Mammary epithelial cell (primary cell): Measurements from ENCODE around the gene WDR4.

Experiments
- CTCF ChIP-seq, 2 donors: IDR thresholded peaks in 1 of 2; conservative IDR thresholded peaks in 1 of 2; 2 replicates each; pipeline ENCODE4 v1.5.1; 2011 to 2012; ENCODE audit warnings: inconsistent platforms in 2 of 2, low read length in 2 of 2, mild to moderate bottlenecking in 2 of 2, control low read depth in 1 of 2, low read depth in 1 of 2; ENCODE audit not compliant: insufficient read depth in 1 of 2; ENCODE audit errors: extremely low read depth in 1 of 2
- EZH2 ChIP-seq: IDR thresholded peaks from 2 replicates; pipeline ENCODE4 v1.6.1; 2012; ENCODE audit warnings: low read length, inconsistent platforms, borderline replicate concordance

DNA sequence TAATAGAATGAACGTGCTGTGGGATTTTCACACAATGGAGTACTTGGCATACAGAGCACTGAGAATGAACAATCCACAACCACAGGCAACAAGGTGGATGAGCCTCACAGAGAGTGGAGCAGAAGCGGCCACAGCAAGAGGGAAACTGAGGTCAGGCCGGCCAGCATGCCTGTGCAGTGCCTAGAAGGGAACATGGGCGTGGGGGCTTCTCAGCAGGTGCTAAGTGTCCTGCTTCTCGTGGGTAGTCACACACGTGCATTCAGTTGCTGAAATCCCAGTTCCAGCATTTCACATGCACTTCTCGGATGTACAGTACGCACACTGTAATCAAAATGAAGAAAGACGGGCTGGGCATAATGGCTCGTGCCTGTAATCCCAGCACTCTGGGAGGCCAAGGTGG, 33.1 kb downstream of the WDR4 start:
- TF ChIP-seq CTCF (conservative IDR thresholded peaks at IDR 0.05 in 1 of 2, IDR thresholded peaks at IDR 0.05 in 1 of 2; ENCODE audit: extremely low read depth in 1 of 2, insufficient read depth in 1 of 2, low read depth in 1 of 2, low read length in 2 of 2) (no peak), EZH2 (no peak)
